ENCODE results near the gene SAXO1. TPM values are rescaled to one million over a fixed set of nuclear protein-coding genes. Genes with fewer than 3 reads are reported as not detected.

The SAXO1 gene
- total RNA-seq, 4 donors from 2014 or later, result 0.05 to 1.5 (median 0.14) TPM

DNA sequence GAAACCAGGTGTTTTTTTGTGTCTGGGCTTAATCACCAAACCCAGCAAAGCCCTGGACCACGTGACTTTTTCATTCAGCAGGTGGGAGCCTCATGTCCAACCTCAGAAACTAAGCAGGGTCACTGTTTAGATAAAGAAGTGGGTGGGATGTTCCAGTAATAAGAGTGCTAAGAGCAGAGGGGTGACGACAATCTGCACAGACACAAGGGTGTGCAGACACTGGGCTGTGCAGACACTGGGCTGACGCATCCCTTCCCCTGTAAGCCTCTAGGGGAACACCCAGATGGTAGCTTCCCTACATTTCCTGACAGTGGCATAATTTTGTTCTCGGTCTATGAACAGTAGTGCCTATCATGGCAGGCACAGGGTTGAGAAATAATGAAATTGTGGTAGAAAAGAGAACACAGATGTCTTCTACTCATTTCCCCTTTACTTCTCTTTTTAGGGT lies 85.1 kb downstream of the SAXO1 start:
- H3K9me3 ChIP-seq, result no peaks in the 10 kb centered on the region
- WGBS, result 70% methylated on average over 3 of the region's 4 CpGs
- DNase-seq (ENCODE audit: low spot score in 2 of 2), result no peak
- no peak overlapping the region for H3K27ac ChIP-seq
- TF ChIP-seq, protein P1, sequence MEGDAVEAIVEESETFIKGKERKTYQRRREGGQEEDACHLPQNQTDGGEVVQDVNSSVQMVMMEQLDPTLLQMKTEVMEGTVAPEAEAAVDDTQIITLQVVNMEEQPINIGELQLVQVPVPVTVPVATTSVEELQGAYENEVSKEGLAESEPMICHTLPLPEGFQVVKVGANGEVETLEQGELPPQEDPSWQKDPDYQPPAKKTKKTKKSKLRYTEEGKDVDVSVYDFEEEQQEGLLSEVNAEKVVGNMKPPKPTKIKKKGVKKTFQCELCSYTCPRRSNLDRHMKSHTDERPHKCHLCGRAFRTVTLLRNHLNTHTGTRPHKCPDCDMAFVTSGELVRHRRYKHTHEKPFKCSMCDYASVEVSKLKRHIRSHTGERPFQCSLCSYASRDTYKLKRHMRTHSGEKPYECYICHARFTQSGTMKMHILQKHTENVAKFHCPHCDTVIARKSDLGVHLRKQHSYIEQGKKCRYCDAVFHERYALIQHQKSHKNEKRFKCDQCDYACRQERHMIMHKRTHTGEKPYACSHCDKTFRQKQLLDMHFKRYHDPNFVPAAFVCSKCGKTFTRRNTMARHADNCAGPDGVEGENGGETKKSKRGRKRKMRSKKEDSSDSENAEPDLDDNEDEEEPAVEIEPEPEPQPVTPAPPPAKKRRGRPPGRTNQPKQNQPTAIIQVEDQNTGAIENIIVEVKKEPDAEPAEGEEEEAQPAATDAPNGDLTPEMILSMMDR (IDR thresholded peaks at IDR 0.05), result no peak
- TF ChIP-seq POLR2AphosphoS5 (IDR thresholded peaks at IDR 0.05), result no peak
- TF ChIP-seq EP300 (IDR thresholded peaks at IDR 0.05), result no peak
- no peak for TF ChIP-seq POLR2A (IDR thresholded peaks at IDR 0.05)
- no peaks in the 10 kb centered on the region for H3K4me1 ChIP-seq
- H3K27me3 ChIP-seq, result no peaks in the 10 kb centered on the region
- H3K4me3 ChIP-seq, result no peak overlapping the region
- H3K36me3 ChIP-seq, result no peaks in the 10 kb centered on the region

- no peaks in the 10 kb centered on the region for H3K27me3 ChIP-seq
- 66% methylated on average over 7 of the region's 7 CpGs for WGBS
- H3K36me3 ChIP-seq, result no peaks in the 10 kb centered on the region
- DNase-seq (ENCODE audit: low spot score in 2 of 2), result no peak
- H3K27ac ChIP-seq, result no peak overlapping the region
- no peaks in the 10 kb centered on the region for H3K9me3 ChIP-seq
- no peaks in the 10 kb centered on the region for H3K4me1 ChIP-seq
- TF ChIP-seq EP300 (IDR thresholded peaks at IDR 0.05) (no peak), POLR2A (IDR thresholded peaks at IDR 0.05) (no peak), POLR2AphosphoS5 (IDR thresholded peaks at IDR 0.05) (no peak)
- TF ChIP-seq, protein P1 (IDR thresholded peaks at IDR 0.05), result no peak
- H3K4me3 ChIP-seq, result no peak overlapping the region
Measured at GRCh38 chr9:18942801-18943200, 90.2 kb downstream of the SAXO1 start.

DNA sequence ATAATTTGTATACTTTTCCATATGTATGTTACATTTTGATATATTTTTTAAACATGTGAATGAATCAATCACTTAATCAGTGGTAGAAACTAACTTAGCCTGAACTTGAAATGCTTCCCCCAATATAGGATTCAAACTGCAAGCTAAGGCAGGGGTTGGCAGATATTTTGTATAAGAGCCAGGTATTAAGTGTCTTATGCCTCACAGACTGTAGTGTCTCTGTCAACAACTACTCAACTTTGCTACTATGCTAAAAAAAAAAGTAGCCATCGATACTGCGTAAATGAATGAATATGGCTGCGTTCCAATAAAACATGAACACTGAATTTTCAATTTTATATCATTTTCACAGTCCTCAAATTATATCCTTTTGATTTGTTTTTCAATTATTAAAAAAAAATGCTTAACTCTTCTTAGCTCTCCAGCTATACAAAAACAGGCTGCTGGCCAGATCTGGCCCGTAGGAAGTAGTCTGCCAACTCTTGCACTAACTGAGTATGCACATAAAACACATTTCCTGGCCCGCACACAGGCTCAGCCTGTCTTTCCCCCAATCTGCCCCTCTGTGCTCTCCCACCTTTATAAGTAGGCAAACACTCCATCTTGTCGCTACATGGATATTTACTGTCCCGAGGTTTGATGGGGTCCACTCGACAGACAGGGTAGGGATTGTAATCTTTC lies 91.8 kb downstream of the SAXO1 start:
- Histone ChIP-seq H3K4me3 (no peak overlapping the region), H3K4me1 (no peaks in the 10 kb centered on the region), H3K9me3 (no peaks in the 10 kb centered on the region), H3K27me3 (no peaks in the 10 kb centered on the region), H3K36me3 (no peaks in the 10 kb centered on the region), H3K27ac (no peak overlapping the region)
- WGBS, result 88% methylated on average over 8 of the region's 8 CpGs
- TF ChIP-seq POLR2A (IDR thresholded peaks at IDR 0.05) (no peak), EP300 (IDR thresholded peaks at IDR 0.05) (no peak), POLR2AphosphoS5 (IDR thresholded peaks at IDR 0.05) (no peak)
- TF ChIP-seq, protein P1 (IDR thresholded peaks at IDR 0.05), result no peak
- DNase-seq (ENCODE audit: low spot score in 2 of 2), result no peak

GRCh38 chr9:18939943-18940342 lies 93.1 kb downstream of the SAXO1 start:
- H3K27me3 ChIP-seq, result no peaks in the 10 kb centered on the region
- no peaks in the 10 kb centered on the region for H3K4me1 ChIP-seq
- no peaks in the 10 kb centered on the region for H3K36me3 ChIP-seq
- TF ChIP-seq POLR2AphosphoS5 (IDR thresholded peaks at IDR 0.05), result no peak
- TF ChIP-seq EP300 (IDR thresholded peaks at IDR 0.05), result no peak
- TF ChIP-seq, protein P1 (IDR thresholded peaks at IDR 0.05), result no peak
- TF ChIP-seq POLR2A (IDR thresholded peaks at IDR 0.05), result no peak
- no peak for DNase-seq (ENCODE audit: low spot score in 2 of 2)
- WGBS, result 97% methylated on average over 5 of the region's 5 CpGs
- no peak overlapping the region for H3K4me3 ChIP-seq
- no peak overlapping the region for H3K27ac ChIP-seq
- no peaks in the 10 kb centered on the region for H3K9me3 ChIP-seq

DNA sequence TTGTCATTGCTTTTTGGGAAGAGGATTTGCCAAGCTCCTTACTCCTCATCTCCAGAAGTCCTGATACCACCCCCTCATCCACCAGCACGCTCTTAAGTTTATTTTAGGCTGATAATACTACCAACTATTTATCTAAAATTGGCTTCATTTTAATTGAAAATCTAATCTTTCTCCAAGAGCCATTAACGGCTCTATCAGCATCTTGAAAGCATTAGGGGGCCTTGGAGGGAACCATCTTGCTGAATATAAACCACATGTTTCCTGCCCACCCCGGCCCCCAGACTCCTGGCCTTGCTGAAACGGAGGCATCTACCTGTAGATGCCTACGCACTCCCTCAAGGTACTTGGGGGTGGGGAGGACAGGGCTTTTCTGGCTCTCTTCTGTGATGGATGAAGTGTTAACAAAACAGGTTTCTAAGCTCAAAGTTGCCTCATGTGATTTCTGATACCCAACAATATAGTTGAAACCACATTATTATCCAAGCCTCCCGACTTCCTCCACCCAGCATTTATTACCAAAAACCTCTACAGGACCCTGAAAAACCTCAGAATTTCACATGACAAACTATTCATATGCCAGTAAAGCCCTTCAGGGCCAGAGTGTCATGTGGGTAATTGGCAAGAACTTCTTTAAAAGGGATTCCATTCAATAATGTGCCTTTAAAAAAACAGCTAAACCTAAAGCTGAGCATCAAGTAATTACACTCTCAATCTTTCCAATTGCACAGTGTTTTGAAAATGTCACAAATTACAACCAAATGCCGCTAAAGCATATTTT lies 96.7 kb downstream of the SAXO1 start:
- WGBS, result 65% methylated on average over 7 of the region's 7 CpGs
- TF ChIP-seq POLR2A (IDR thresholded peaks at IDR 0.05), result no peak
- no peak for TF ChIP-seq POLR2AphosphoS5 (IDR thresholded peaks at IDR 0.05)
- TF ChIP-seq, protein P1 (IDR thresholded peaks at IDR 0.05), result no peak
- no peak for TF ChIP-seq EP300 (IDR thresholded peaks at IDR 0.05)
- H3K4me1 ChIP-seq, result no peaks in the 10 kb centered on the region
- H3K9me3 ChIP-seq, result no peaks in the 10 kb centered on the region
- no peaks in the 10 kb centered on the region for H3K36me3 ChIP-seq
- no peak for DNase-seq (ENCODE audit: low spot score in 2 of 2)
- no peak overlapping the region for H3K27ac ChIP-seq
- no peaks in the 10 kb centered on the region for H3K27me3 ChIP-seq
- H3K4me3 ChIP-seq, result no peak overlapping the region

All from suprapubic skin (tissue), 4 donors.